ENCODE results near the gene FRMPD1. TPM values are rescaled to one million over a fixed set of nuclear protein-coding genes. Genes with fewer than 3 reads are reported as not detected.

The FRMPD1 gene
- polyA plus RNA-seq, 1 donor from 2014 or later: 0.35 TPM

DNA sequence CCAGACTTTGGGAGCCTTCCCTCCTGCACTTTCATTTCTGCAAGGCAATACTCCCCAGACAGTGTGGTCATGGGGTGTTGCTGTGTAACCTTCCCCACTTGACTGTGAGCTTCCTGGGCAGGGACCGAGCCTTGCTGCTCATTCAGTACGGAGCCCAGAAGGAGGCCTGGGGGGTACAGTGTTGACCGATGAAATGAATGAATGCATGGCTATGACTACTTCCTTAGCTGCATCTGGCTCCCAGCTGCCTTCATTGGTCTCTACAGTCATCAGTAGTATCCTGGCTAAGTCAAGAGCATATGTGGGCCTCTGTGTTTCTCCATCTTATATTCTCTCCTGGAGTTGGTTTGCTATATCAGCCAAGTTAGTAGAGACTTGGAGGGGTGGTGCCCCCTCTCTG is 9.9 kb downstream of the FRMPD1 start:
- H3K4me3 ChIP-seq (ENCODE audit: low read length): no peak overlapping the region
- H3K9ac ChIP-seq (ENCODE audit: low read length): no peak overlapping the region
- no peaks in the 10 kb centered on the region for H4K20me1 ChIP-seq (ENCODE audit: insufficient read depth)
- H3K27ac ChIP-seq (ENCODE audit: low read length): no peak overlapping the region
- H3F3A ChIP-seq (ENCODE audit: insufficient read depth, low read length, poor library complexity, severe bottlenecking): no peaks in the 10 kb centered on the region
- TF ChIP-seq POLR2AphosphoS5 (IDR thresholded peaks at IDR 0.05) (no peak), EZH2 (IDR thresholded peaks at IDR 0.05; ENCODE audit: borderline replicate concordance, insufficient read depth, low read length, poor library complexity, severe bottlenecking) (no peak), REST (IDR thresholded peaks at IDR 0.05; ENCODE audit: borderline replicate concordance) (no peak), EP300 (conservative IDR thresholded peaks at IDR 0.05; ENCODE audit: poor library complexity, severe bottlenecking) (no peak), RAD21 (conservative IDR thresholded peaks at IDR 0.05) (no peak), MXI1 (conservative IDR thresholded peaks at IDR 0.05; ENCODE audit: poor library complexity, severe bottlenecking) (no peak), SMC3 (conservative IDR thresholded peaks at IDR 0.05; ENCODE audit: poor library complexity) (no peak)
- TF ChIP-seq, protein P1, sequence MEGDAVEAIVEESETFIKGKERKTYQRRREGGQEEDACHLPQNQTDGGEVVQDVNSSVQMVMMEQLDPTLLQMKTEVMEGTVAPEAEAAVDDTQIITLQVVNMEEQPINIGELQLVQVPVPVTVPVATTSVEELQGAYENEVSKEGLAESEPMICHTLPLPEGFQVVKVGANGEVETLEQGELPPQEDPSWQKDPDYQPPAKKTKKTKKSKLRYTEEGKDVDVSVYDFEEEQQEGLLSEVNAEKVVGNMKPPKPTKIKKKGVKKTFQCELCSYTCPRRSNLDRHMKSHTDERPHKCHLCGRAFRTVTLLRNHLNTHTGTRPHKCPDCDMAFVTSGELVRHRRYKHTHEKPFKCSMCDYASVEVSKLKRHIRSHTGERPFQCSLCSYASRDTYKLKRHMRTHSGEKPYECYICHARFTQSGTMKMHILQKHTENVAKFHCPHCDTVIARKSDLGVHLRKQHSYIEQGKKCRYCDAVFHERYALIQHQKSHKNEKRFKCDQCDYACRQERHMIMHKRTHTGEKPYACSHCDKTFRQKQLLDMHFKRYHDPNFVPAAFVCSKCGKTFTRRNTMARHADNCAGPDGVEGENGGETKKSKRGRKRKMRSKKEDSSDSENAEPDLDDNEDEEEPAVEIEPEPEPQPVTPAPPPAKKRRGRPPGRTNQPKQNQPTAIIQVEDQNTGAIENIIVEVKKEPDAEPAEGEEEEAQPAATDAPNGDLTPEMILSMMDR (IDR thresholded peaks at IDR 0.05; ENCODE audit: poor library complexity, severe bottlenecking): no peak
- no peak overlapping the region for H3K4me2 ChIP-seq (ENCODE audit: low read length)
- H3K9me3 ChIP-seq (ENCODE audit: low read length): no peaks in the 10 kb centered on the region
- no peaks in the 10 kb centered on the region for H3K36me3 ChIP-seq (ENCODE audit: insufficient read depth, low read length)
- no peaks in the 10 kb centered on the region for H3K79me2 ChIP-seq (replicated peaks; ENCODE audit: insufficient read depth, low read length)
- no peak overlapping the region for H2AFZ ChIP-seq (ENCODE audit: low read depth, low read length)
- no peaks in the 10 kb centered on the region for H3K27me3 ChIP-seq (ENCODE audit: insufficient read depth, low read depth, low read length)
- H3K9me2 ChIP-seq (ENCODE audit: insufficient read depth, low read length): no peaks in the 10 kb centered on the region

- Histone ChIP-seq H3K4me2 (ENCODE audit: low read length) (no peak overlapping the region), H3K9me3 (ENCODE audit: low read length) (no peaks in the 10 kb centered on the region), H3K27ac (ENCODE audit: low read length) (no peak overlapping the region), H3K79me2 (replicated peaks; ENCODE audit: insufficient read depth, low read length) (no peaks in the 10 kb centered on the region), H2AFZ (ENCODE audit: low read depth, low read length) (no peak overlapping the region), H3K36me3 (ENCODE audit: insufficient read depth, low read length) (no peaks in the 10 kb centered on the region), H3K27me3 (ENCODE audit: insufficient read depth, low read depth, low read length) (no peaks in the 10 kb centered on the region), H3K9ac (ENCODE audit: low read length) (no peak overlapping the region), H4K20me1 (ENCODE audit: insufficient read depth) (no peaks in the 10 kb centered on the region), H3K4me3 (ENCODE audit: low read length) (no peak overlapping the region), H3F3A (ENCODE audit: insufficient read depth, low read length, poor library complexity, severe bottlenecking) (no peaks in the 10 kb centered on the region), H3K9me2 (ENCODE audit: insufficient read depth, low read length) (no peaks in the 10 kb centered on the region)
- TF ChIP-seq MXI1 (conservative IDR thresholded peaks at IDR 0.05; ENCODE audit: poor library complexity, severe bottlenecking): no peak
- no peak for TF ChIP-seq EP300 (conservative IDR thresholded peaks at IDR 0.05; ENCODE audit: poor library complexity, severe bottlenecking)
- TF ChIP-seq EZH2 (IDR thresholded peaks at IDR 0.05; ENCODE audit: borderline replicate concordance, insufficient read depth, low read length, poor library complexity, severe bottlenecking): no peak
- TF ChIP-seq TAF1 (IDR thresholded peaks at IDR 0.05; ENCODE audit: low read depth): no peak
- no peak for TF ChIP-seq POLR2AphosphoS5 (IDR thresholded peaks at IDR 0.05)
- TF ChIP-seq, protein P1 (IDR thresholded peaks at IDR 0.05; ENCODE audit: poor library complexity, severe bottlenecking): no peak
- TF ChIP-seq RAD21 (conservative IDR thresholded peaks at IDR 0.05): no peak
Measured at GRCh38 chr9:37663926-37664325, 13.2 kb downstream of the FRMPD1 start.
